GM23338 (cell line): ENCODE results near the gene SPZ1. TPM values are rescaled to one million over a fixed set of nuclear protein-coding genes. Genes with fewer than 3 reads are reported as not detected.

Source experiments
- ATAC-seq: fragments of 200-7000 bp; cut with Tn5 transposase; 3 replicates; pipeline ENCODE4 v1.9.1; 2020
- DNase-seq: peaks from one replicate; pipeline ENCODE4 v3.0.0-alpha.2; 2015; ENCODE audit warnings: low spot score
- H2AFZ ChIP-seq: fragments of 200-600 bp; sonication (generic); 2 replicates; pipeline ENCODE4 v1.8.0; 2016; ENCODE audit warnings: antibody characterized with exemption, mild to moderate bottlenecking, moderate library complexity
- H3F3A ChIP-seq: fragments of 200-600 bp; sonication (generic); replicated peaks from 2 replicates; pipeline ENCODE4 v1.8.0; 2017; ENCODE audit warnings: antibody characterized with exemption, mixed run types, low read depth
- H3K27ac ChIP-seq: fragments of 200-600 bp; sonication (generic); 2 replicates; pipeline ENCODE4 v1.6.1; 2016; ENCODE audit warnings: low read depth
- H3K27me3 ChIP-seq: fragments of 200-600 bp; sonication (generic); 2 replicates; pipeline ENCODE4 v1.8.0; 2016; ENCODE audit warnings: mild to moderate bottlenecking, mixed run types, moderate library complexity; ENCODE audit not compliant: insufficient read depth
- H3K36me3 ChIP-seq: fragments of 200-600 bp; sonication (generic); 2 replicates; pipeline ENCODE4 v1.8.0; 2016; ENCODE audit warnings: mild to moderate bottlenecking; ENCODE audit not compliant: insufficient read depth
- H3K4me1 ChIP-seq: fragments of 200-600 bp; sonication (generic); 2 replicates; pipeline ENCODE4 v1.8.0; 2016; ENCODE audit warnings: mild to moderate bottlenecking, moderate library complexity; ENCODE audit not compliant: insufficient read depth
- H3K4me2 ChIP-seq: fragments of 200-600 bp; sonication (generic); 2 replicates; pipeline ENCODE4 v1.7.1; 2017; ENCODE audit warnings: mixed run types
- H3K4me3 ChIP-seq: fragments of 200-600 bp; sonication (generic); 2 replicates; pipeline ENCODE4 v1.6.1; 2016; ENCODE audit warnings: mixed run types
- H3K79me2 ChIP-seq: fragments of 200-600 bp; sonication (generic); replicated peaks from 2 replicates; pipeline ENCODE4 v1.8.0; 2017; ENCODE audit warnings: mild to moderate bottlenecking; ENCODE audit not compliant: insufficient read depth
- H3K9me2 ChIP-seq: fragments of 200-600 bp; sonication (generic); 2 replicates; pipeline ENCODE4 v1.8.0; 2017; ENCODE audit not compliant: insufficient read depth
- H4K20me1 ChIP-seq: fragments of 200-600 bp; sonication (generic); replicated peaks from 2 replicates; pipeline ENCODE4 v1.8.0; 2017; ENCODE audit warnings: mild to moderate bottlenecking; ENCODE audit not compliant: insufficient read depth
- H3K27ac Mint-ChIP-seq: 2 replicates; pipeline ENCODE4 v1.8.0; 2020; ENCODE audit warnings: inconsistent platforms, mild to moderate bottlenecking, moderate library complexity, mixed read lengths
- H3K27me3 Mint-ChIP-seq: 3 replicates; pipeline ENCODE4 v1.8.0; 2022; ENCODE audit warnings: low read depth, mild to moderate bottlenecking, moderate library complexity, mixed read lengths, inconsistent platforms; ENCODE audit not compliant: insufficient read depth, poor library complexity
- H3K36me3 Mint-ChIP-seq: 3 replicates; pipeline ENCODE4 v1.8.0; 2021; ENCODE audit warnings: low read depth, mild to moderate bottlenecking, inconsistent platforms, moderate library complexity, mixed read lengths
- H3K4me1 Mint-ChIP-seq: 3 replicates; pipeline ENCODE4 v1.8.0; 2020; ENCODE audit warnings: mild to moderate bottlenecking, inconsistent platforms, mixed read lengths
- H3K4me3 Mint-ChIP-seq: 3 replicates; pipeline ENCODE4 v1.8.0; 2021; ENCODE audit warnings: moderate library complexity, mild to moderate bottlenecking, inconsistent platforms, mixed read lengths
- H3K9me3 Mint-ChIP-seq: 3 replicates; pipeline ENCODE4 v1.8.0; 2020; ENCODE audit warnings: moderate library complexity, mild to moderate bottlenecking, inconsistent platforms, mixed read lengths
- CREB1 ChIP-seq: fragments of 250-450 bp; sonication (Bioruptor Pico); IDR thresholded peaks from 2 replicates; pipeline ENCODE4 v1.5.0; 2020; ENCODE audit warnings: low read depth, mild to moderate bottlenecking, moderate library complexity
- EZH2 ChIP-seq: fragments of 200-600 bp; sonication (generic); IDR thresholded peaks from one replicate; pipeline ENCODE4 v1.8.0; 2017; ENCODE audit warnings: antibody characterized with exemption, mild to moderate bottlenecking, low read depth; ENCODE audit not compliant: unreplicated experiment
- JUNB ChIP-seq: IDR thresholded peaks from one replicate; pipeline ENCODE4 v1.6.1; 2016; ENCODE audit warnings: antibody characterized with exemption; ENCODE audit not compliant: unreplicated experiment
- NANOG ChIP-seq: IDR thresholded peaks from 2 replicates; pipeline ENCODE4 v1.6.1; 2016; ENCODE audit warnings: antibody characterized with exemption, borderline replicate concordance
- POLR2AphosphoS5 ChIP-seq: IDR thresholded peaks from 2 replicates; pipeline ENCODE4 v1.6.1; 2016; ENCODE audit warnings: antibody characterized with exemption, low read depth
- REST ChIP-seq: IDR thresholded peaks from one replicate; pipeline ENCODE4 v1.6.1; 2018; ENCODE audit warnings: antibody characterized with exemption; ENCODE audit not compliant: unreplicated experiment
- STAT1 ChIP-seq: IDR thresholded peaks from one replicate; pipeline ENCODE4 v1.6.1; 2016; ENCODE audit warnings: antibody characterized with exemption; ENCODE audit not compliant: unreplicated experiment
- ZNF114 ChIP-seq: fragments of 250-450 bp; sonication (Bioruptor Pico); IDR thresholded peaks from 2 replicates; pipeline ENCODE4 v1.5.0; 2020; ENCODE audit warnings: mild to moderate bottlenecking, moderate library complexity
- ZNF331 ChIP-seq: fragments of 250-450 bp; sonication (Bioruptor Pico); IDR thresholded peaks from 2 replicates; pipeline ENCODE4 v1.5.0; 2020; ENCODE audit warnings: low read depth, mild to moderate bottlenecking, moderate library complexity
- polyA plus RNA-seq: library from polyadenylated mRNA; unstranded; fragments of >200 nt; fragmentation: Nextera tagmentation; extraction: Ambion mirVana; gene quantifications from 2 replicates; pipeline ENCODE4 v1.2.1, GENCODE V29; 2016
- total RNA-seq: library from RNA; depleted of rRNA; stranded (reverse); fragments of >200 nt; shearing (Covaris generic); gene quantifications from 2 replicates; pipeline ENCODE4 v1.2.3, GENCODE V29; 2014
- TF ChIP-seq, protein P1 (sequence below), 2 experiments: fragments of 200-600 bp in 1 of 2; sonication (generic) in 1 of 2; conservative IDR thresholded peaks; 2 replicates each; pipeline versions ENCODE4 v1.5.1 to v1.6.1; 2016 to 2017; ENCODE audit warnings: antibody characterized with exemption in 2 of 2, low read depth in 2 of 2, mild to moderate bottlenecking in 2 of 2, moderate library complexity in 1 of 2
- TF ChIP-seq, protein P2 (sequence below): IDR thresholded peaks from 2 replicates; pipeline ENCODE4 v1.6.1; 2016; ENCODE audit warnings: antibody characterized with exemption

The SPZ1 gene
- total and polyA plus RNA-seq, 2 experiments from 2014 or later, result not detected

- TF ChIP-seq ZNF114 (CRISPR knock-in tag) (no peak), REST (no peak), JUNB (no peak), CREB1 (CRISPR knock-in tag) (no peak), NANOG (no peak)
- TF ChIP-seq, protein P1, sequence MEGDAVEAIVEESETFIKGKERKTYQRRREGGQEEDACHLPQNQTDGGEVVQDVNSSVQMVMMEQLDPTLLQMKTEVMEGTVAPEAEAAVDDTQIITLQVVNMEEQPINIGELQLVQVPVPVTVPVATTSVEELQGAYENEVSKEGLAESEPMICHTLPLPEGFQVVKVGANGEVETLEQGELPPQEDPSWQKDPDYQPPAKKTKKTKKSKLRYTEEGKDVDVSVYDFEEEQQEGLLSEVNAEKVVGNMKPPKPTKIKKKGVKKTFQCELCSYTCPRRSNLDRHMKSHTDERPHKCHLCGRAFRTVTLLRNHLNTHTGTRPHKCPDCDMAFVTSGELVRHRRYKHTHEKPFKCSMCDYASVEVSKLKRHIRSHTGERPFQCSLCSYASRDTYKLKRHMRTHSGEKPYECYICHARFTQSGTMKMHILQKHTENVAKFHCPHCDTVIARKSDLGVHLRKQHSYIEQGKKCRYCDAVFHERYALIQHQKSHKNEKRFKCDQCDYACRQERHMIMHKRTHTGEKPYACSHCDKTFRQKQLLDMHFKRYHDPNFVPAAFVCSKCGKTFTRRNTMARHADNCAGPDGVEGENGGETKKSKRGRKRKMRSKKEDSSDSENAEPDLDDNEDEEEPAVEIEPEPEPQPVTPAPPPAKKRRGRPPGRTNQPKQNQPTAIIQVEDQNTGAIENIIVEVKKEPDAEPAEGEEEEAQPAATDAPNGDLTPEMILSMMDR (conservative IDR thresholded peaks at IDR 0.05; ENCODE audit: low read depth in 2 of 2), result no peak
- TF ChIP-seq, protein P2, sequence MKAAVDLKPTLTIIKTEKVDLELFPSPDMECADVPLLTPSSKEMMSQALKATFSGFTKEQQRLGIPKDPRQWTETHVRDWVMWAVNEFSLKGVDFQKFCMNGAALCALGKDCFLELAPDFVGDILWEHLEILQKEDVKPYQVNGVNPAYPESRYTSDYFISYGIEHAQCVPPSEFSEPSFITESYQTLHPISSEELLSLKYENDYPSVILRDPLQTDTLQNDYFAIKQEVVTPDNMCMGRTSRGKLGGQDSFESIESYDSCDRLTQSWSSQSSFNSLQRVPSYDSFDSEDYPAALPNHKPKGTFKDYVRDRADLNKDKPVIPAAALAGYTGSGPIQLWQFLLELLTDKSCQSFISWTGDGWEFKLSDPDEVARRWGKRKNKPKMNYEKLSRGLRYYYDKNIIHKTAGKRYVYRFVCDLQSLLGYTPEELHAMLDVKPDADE, result no peak
Observed at GRCh38 chr5:80368661-80369480, 49.1 kb downstream of the SPZ1 start (continued).

- Mint-ChIP-seq H3K36me3 (peaks cover 7% of the 10 kb centered on the region; the same call in 2 of the 3 replicates), H3K9me3 (peaks cover 11% of the 10 kb centered on the region; the same call in 2 of the 3 replicates), H3K4me3 (no peak overlapping the region), H3K27ac (no peak overlapping the region), H3K27me3 (no peaks in the 10 kb centered on the region), H3K4me1 (peaks cover 5% of the 10 kb centered on the region)
- Histone ChIP-seq H3K4me3 (no peak overlapping the region), H3K36me3 (no peaks in the 10 kb centered on the region), H3K4me2 (no peak overlapping the region), H3K27me3 (no peaks in the 10 kb centered on the region), H2AFZ (peak overlapping the region; percentile 90; the same call in 1 of the 2 replicates), H3K9me2 (no peaks in the 10 kb centered on the region), H3K27ac (no peak overlapping the region), H3F3A (no peaks in the 10 kb centered on the region), H4K20me1 (no peaks in the 10 kb centered on the region), H3K79me2 (no peaks in the 10 kb centered on the region), H3K4me1 (no peaks in the 10 kb centered on the region)
- no peak for DNase-seq
- ATAC-seq, result no peak
- TF ChIP-seq STAT1, result no peak
- no peak for TF ChIP-seq REST
- TF ChIP-seq ZNF331 (CRISPR knock-in tag), result no peak
- no peak for TF ChIP-seq POLR2AphosphoS5
- no peak for TF ChIP-seq CREB1 (CRISPR knock-in tag)
- no peak for TF ChIP-seq NANOG
- TF ChIP-seq JUNB, result no peak
- TF ChIP-seq, protein P1 (conservative IDR thresholded peaks at IDR 0.05; ENCODE audit: low read depth in 2 of 2), result no peak
- TF ChIP-seq, protein P2, result no peak
- no peak for TF ChIP-seq ZNF114 (CRISPR knock-in tag)
- no peak for TF ChIP-seq EZH2
Observed at GRCh38 chr5:80369521-80369920, 49.7 kb downstream of the SPZ1 start.
